GM12878 (cell line): ENCODE measurements around the gene ZBTB37. TPM values are rescaled to one million over a fixed set of nuclear protein-coding genes. Genes with fewer than 3 reads are reported as not detected.

ENCODE experiments used
- ATF7 ChIP-seq: fragments of 450-650 bp; IDR thresholded peaks from 2 replicates; pipeline ENCODE4 v1.6.1; 2016; ENCODE audit warnings: low read depth, mild to moderate bottlenecking
- BCL11A ChIP-seq: IDR thresholded peaks from 2 replicates; pipeline ENCODE4 v1.6.1; 2011; ENCODE audit warnings: low read depth, low read length
- EGR1 ChIP-seq, 2 experiments: IDR thresholded peaks; 1 replicate in 1 of 2; 2 replicates in 1 of 2; pipeline ENCODE4 v1.6.1; 2011 to 2012; ENCODE audit warnings: low read depth in 2 of 2, low read length in 2 of 2, borderline replicate concordance in 1 of 2, mild to moderate bottlenecking in 1 of 2, moderate library complexity in 1 of 2
- HDAC6 ChIP-seq: fragments of 200-600 bp; sonication (generic); IDR thresholded peaks from one replicate; pipeline ENCODE4 v1.8.0; 2017; ENCODE audit warnings: antibody characterized with exemption; ENCODE audit not compliant: unreplicated experiment
- IKZF1 ChIP-seq: fragments of 450-650 bp; conservative IDR thresholded peaks from 2 replicates; pipeline ENCODE4 v1.6.1; 2017; ENCODE audit warnings: antibody characterized with exemption, mild to moderate bottlenecking
- IKZF2 ChIP-seq, 2 experiments: fragments of 450-650 bp; IDR thresholded peaks; 2 replicates each; pipeline ENCODE4 v1.6.1; 2017; ENCODE audit warnings: mild to moderate bottlenecking in 2 of 2, moderate library complexity in 2 of 2
- JUNB ChIP-seq: IDR thresholded peaks from 2 replicates; pipeline ENCODE4 v1.6.1; 2016; ENCODE audit warnings: antibody characterized with exemption, mild to moderate bottlenecking
- MYC ChIP-seq: IDR thresholded peaks from 2 replicates; pipeline ENCODE4 v1.6.1; 2011; ENCODE audit warnings: mild to moderate bottlenecking, low read length, moderate library complexity, inconsistent platforms; ENCODE audit not compliant: insufficient read depth, insufficient replicate concordance, insufficient read length, severe bottlenecking
- NRF1 ChIP-seq: conservative IDR thresholded peaks from 2 replicates; pipeline ENCODE4 v1.6.1; 2011; ENCODE audit warnings: mild to moderate bottlenecking, low read depth, low read length, improper control_type of control experiment
- RUNX3 ChIP-seq: IDR thresholded peaks from 2 replicates; pipeline ENCODE4 v1.6.1; 2012; ENCODE audit warnings: low read length, inconsistent platforms
- SMAD1 ChIP-seq: fragments of 450-650 bp; IDR thresholded peaks from 2 replicates; pipeline ENCODE4 v1.6.1; 2018; ENCODE audit warnings: mild to moderate bottlenecking, low read depth; ENCODE audit not compliant: partially characterized antibody
- SP1 ChIP-seq: IDR thresholded peaks from one replicate; pipeline ENCODE4 v1.6.1; 2011; ENCODE audit warnings: low read depth, low read length
- SREBF1 ChIP-seq: IDR thresholded peaks from 2 replicates; pipeline ENCODE4 v1.6.1; 2012; ENCODE audit warnings: mild to moderate bottlenecking, low read length
- TBL1XR1 ChIP-seq: IDR thresholded peaks from 2 replicates; pipeline ENCODE4 v1.6.1; 2012; ENCODE audit warnings: low read depth, low read length, improper control_type of control experiment
- YBX1 ChIP-seq: fragments of 450-650 bp; IDR thresholded peaks from 2 replicates; pipeline ENCODE4 v1.6.1; 2016; ENCODE audit warnings: antibody characterized with exemption
- ZSCAN29 ChIP-seq: fragments of 450-650 bp; IDR thresholded peaks from 2 replicates; pipeline ENCODE4 v1.6.1; 2017; ENCODE audit warnings: mild to moderate bottlenecking, moderate library complexity
- polyA plus RNA-seq, 11 experiments: library from polyadenylated mRNA; depleted of rRNA in 4 of 11; unstranded in 6 of 11; stranded (reverse) in 5 of 11; fragments of >200 nt; fragmentation: Nextera tagmentation in 4 of 11; fragmentation: Illumina TruSeq in 1 of 11; extraction: Ambion mirVana in 4 of 11; extraction: Trizol in 1 of 11; gene quantifications; 1 replicate in 1 of 11; 2 replicates in 10 of 11; pipeline versions ENCODE4 v1.2.1 to v1.2.3, GENCODE V29; 2011 to 2016; ENCODE audit warnings: inconsistent platforms in 2 of 11, missing spikeins in 2 of 11, low read depth in 1 of 11
- total RNA-seq, 4 experiments: library from RNA; depleted of rRNA in 3 of 4; stranded (reverse); fragments of >200 nt in 3 of 4; fragmentation: Illumina TruSeq in 1 of 4; extraction: Trizol in 1 of 4; gene quantifications; 2 replicates each; pipeline versions ENCODE4 v1.2.1 to v1.2.3, GENCODE V29; 2013 to 2021
- TF ChIP-seq, protein P1 (sequence below): fragments of 450-650 bp; IDR thresholded peaks from 2 replicates; pipeline ENCODE4 v1.6.1; 2016; ENCODE audit warnings: mild to moderate bottlenecking, moderate library complexity, borderline replicate concordance
- TF ChIP-seq, protein P2 (sequence below): IDR thresholded peaks from 2 replicates; pipeline ENCODE4 v1.6.1; 2011; ENCODE audit warnings: mild to moderate bottlenecking, low read depth, low read length, moderate library complexity; ENCODE audit not compliant: insufficient replicate concordance
- TF ChIP-seq, protein P3 (sequence below): fragments of 450-650 bp; IDR thresholded peaks from 2 replicates; pipeline ENCODE4 v1.6.1; 2014; ENCODE audit warnings: mild to moderate bottlenecking

Gene ZBTB37
- total and polyA plus RNA-seq, 10 of the 15 experiments (the other 5 are each of a cell fraction or from before 2014, with no cell fraction given): 0.16 to 5.7 (median 1.9) TPM

DNA sequence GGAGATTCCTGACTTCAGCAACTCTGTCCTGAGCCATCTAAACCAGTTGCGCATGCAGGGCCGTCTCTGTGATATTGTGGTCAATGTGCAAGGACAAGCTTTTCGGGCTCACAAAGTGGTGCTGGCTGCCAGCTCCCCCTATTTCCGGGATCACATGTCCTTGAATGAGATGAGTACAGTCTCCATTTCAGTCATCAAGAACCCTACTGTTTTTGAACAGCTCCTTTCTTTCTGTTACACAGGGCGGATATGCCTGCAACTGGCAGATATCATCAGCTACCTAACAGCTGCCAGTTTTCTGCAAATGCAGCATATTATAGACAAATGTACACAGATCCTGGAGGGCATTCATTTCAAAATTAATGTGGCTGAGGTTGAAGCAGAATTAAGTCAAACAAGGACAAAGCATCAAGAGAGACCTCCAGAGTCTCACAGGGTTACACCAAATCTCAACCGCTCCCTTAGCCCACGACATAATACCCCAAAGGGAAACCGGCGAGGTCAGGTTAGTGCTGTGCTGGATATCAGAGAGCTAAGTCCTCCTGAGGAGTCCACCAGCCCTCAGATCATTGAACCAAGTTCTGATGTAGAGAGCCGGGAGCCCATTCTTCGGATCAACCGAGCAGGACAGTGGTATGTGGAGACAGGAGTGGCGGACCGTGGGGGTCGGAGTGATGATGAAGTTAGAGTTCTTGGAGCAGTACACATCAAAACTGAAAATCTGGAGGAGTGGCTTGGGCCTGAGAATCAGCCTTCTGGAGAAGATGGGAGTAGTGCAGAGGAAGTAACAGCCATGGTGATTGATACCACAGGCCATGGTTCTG lies 2.3 kb downstream of the ZBTB37 start (continued):
- TF ChIP-seq SREBF1 (no peak), EGR1 (IDR thresholded peaks at IDR 0.05; ENCODE audit: borderline replicate concordance in 1 of 2, low read depth in 2 of 2, low read length in 2 of 2) (0 out of 3 replicates have a peak, but pooled peaks of 1 of the 2 experiments have one; percentile 23), JUNB (peak; percentile 81), ZSCAN29 (no peak), SP1 (no peak), YBX1 (no peak), TBL1XR1 (no peak), ATF7 (no peak), MYC (no peak), SMAD1 (no peak), BCL11A (0 out of 2 replicates have a peak, but pooled peaks have one; percentile 19), IKZF1 (no peak; the same call in 1 of the 2 replicates), IKZF2 (IDR thresholded peaks at IDR 0.05) (peak in 1 of 2 experiments; percentile 45; a peak in 1 of 4 replicates), HDAC6 (no peak), NRF1 (no peak), RUNX3 (peak; percentile 85)
- TF ChIP-seq, protein P1, sequence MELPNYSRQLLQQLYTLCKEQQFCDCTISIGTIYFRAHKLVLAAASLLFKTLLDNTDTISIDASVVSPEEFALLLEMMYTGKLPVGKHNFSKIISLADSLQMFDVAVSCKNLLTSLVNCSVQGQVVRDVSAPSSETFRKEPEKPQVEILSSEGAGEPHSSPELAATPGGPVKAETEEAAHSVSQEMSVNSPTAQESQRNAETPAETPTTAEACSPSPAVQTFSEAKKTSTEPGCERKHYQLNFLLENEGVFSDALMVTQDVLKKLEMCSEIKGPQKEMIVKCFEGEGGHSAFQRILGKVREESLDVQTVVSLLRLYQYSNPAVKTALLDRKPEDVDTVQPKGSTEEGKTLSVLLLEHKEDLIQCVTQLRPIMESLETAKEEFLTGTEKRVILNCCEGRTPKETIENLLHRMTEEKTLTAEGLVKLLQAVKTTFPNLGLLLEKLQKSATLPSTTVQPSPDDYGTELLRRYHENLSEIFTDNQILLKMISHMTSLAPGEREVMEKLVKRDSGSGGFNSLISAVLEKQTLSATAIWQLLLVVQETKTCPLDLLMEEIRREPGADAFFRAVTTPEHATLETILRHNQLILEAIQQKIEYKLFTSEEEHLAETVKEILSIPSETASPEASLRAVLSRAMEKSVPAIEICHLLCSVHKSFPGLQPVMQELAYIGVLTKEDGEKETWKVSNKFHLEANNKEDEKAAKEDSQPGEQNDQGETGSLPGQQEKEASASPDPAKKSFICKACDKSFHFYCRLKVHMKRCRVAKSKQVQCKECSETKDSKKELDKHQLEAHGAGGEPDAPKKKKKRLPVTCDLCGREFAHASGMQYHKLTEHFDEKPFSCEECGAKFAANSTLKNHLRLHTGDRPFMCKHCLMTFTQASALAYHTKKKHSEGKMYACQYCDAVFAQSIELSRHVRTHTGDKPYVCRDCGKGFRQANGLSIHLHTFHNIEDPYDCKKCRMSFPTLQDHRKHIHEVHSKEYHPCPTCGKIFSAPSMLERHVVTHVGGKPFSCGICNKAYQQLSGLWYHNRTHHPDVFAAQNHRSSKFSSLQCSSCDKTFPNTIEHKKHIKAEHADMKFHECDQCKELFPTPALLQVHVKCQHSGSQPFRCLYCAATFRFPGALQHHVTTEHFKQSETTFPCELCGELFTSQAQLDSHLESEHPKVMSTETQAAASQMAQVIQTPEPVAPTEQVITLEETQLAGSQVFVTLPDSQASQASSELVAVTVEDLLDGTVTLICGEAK: no peak
- TF ChIP-seq, protein P2, sequence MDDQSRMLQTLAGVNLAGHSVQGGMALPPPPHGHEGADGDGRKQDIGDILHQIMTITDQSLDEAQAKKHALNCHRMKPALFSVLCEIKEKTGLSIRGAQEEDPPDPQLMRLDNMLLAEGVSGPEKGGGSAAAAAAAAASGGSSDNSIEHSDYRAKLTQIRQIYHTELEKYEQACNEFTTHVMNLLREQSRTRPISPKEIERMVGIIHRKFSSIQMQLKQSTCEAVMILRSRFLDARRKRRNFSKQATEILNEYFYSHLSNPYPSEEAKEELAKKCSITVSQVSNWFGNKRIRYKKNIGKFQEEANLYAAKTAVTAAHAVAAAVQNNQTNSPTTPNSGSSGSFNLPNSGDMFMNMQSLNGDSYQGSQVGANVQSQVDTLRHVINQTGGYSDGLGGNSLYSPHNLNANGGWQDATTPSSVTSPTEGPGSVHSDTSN: no peak
- TF ChIP-seq, protein P3, sequence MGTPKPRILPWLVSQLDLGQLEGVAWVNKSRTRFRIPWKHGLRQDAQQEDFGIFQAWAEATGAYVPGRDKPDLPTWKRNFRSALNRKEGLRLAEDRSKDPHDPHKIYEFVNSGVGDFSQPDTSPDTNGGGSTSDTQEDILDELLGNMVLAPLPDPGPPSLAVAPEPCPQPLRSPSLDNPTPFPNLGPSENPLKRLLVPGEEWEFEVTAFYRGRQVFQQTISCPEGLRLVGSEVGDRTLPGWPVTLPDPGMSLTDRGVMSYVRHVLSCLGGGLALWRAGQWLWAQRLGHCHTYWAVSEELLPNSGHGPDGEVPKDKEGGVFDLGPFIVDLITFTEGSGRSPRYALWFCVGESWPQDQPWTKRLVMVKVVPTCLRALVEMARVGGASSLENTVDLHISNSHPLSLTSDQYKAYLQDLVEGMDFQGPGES: no peak
